ENCODE data around the gene CRIP3. TPM values are rescaled to one million over a fixed set of nuclear protein-coding genes. Genes with fewer than 3 reads are reported as not detected.
"Not testable (repeated sequence)": the region's sequence is repeated elsewhere in the genome, so short reads cannot be mapped to it uniquely, and the experiment has no call there.

Gene CRIP3
- 0.34 and 0.75 TPM in 2 replicates for total RNA-seq

DNA sequence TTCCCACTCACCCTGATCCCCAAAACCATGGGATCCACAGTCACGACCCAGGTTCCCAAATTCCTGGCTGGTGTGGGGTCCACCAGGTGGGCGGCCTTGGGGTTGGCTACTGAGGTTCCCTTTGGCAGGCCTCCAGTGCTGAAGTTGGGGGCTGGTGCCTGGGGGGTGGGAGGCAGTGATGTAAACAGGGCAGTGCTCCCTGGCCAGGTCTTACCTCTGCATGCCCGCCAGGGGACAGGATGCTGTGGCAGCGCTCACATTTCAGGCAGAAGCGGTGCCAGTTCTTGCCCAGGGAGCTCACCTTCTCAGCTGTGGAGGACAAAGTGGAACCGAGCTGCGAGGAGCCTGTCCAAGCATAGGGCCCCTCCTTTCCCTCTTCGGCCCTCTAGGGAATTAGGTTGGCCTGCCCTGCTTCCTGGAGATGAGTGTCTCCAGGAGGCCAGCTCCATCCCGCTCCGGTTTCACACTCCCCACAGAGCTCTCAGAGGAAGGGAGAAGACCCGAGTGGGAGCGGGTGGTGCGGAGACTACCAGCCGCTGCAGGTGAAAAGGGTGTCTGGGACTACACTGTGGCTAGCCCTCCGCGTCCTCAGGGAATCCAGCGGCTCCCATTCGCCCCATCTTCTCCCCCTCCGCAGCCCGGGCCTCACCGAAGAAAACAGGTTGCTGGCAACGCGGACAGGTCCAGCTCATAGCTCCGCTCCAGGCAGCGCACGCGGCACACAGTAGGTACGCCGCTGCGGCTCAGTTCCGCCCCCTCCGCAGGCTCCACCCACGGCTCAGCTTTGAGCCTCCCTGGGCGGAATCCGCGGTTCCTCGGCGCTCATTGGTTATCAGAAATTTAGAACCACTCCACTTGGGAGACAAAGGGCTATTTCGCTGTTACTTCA is at the start of gene CRIP3:
Gene CRIP3 (minus strand): TSS at position 726 of the 889 bp plus-strand sequence. CDS start 34 bp downstream, at position 692.
- DNase-seq (ENCODE audit: low spot score), result peak; percentile 27
- peaks cover 17% of the 10 kb centered on the region for H3K27me3 Mint-ChIP-seq (ENCODE audit: low read depth)
- H3K4me3 Mint-ChIP-seq (ENCODE audit: low read depth), result peak within 1 kb of the TSS; percentile 75
- intact Hi-C loops (cut with micrococcal nuclease), result no loop called here
- H3K4me1 Mint-ChIP-seq (ENCODE audit: low read depth), result peaks cover 11% of the 10 kb centered on the region
- no peak within 1 kb of the TSS for H3K27ac Mint-ChIP-seq
- no peaks in the 10 kb centered on the region for H3K9me3 Mint-ChIP-seq
- H3K36me3 Mint-ChIP-seq (ENCODE audit: low read depth), result no peaks in the 10 kb centered on the region

DNA sequence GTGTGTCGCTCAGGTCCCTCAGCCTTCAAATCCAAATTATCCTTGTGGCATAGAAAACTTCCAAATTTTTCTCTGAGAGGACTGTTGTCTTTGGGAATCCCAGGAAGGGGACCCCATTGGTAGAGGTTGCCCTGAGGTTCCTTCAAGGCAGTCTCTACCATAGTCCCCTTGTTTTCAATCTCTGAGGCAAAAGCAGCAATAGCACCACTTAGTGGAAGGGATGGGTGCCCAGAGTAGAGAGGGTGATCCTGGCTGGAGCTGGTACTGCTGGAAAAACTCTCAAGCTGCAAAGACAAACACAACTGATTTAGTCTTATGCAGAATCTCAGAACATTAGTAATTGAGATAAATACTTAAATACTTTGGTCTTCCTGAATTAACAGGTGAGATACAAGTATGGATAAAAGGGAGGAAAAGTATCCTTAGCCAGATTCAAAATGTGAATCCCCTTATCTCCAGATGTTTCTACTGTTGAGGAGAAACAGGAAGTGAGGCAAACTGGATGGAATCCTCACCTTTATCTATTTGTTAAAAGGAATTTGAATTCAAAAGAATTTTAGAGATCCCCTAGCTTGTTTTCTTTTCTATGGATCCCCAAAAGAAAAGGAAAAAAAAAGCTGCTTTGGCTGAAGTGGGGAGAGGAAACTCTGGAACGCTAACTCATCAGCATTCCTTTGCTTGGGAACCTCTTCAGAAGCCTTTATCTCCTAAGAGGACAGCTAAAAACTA is 47.4 kb upstream of the CRIP3 start:
- Mint-ChIP-seq H3K4me3 (ENCODE audit: low read depth) (no peak overlapping the region), H3K27me3 (ENCODE audit: low read depth) (no peaks in the 10 kb centered on the region), H3K9me3 (no peaks in the 10 kb centered on the region), H3K4me1 (ENCODE audit: low read depth) (peaks cover 2% of the 10 kb centered on the region), H3K36me3 (ENCODE audit: low read depth) (peaks cover 56% of the 10 kb centered on the region), H3K27ac (no peak overlapping the region)
- intact Hi-C loops (cut with micrococcal nuclease), result no loop called here
- DNase-seq (ENCODE audit: low spot score), result no peak

DNA sequence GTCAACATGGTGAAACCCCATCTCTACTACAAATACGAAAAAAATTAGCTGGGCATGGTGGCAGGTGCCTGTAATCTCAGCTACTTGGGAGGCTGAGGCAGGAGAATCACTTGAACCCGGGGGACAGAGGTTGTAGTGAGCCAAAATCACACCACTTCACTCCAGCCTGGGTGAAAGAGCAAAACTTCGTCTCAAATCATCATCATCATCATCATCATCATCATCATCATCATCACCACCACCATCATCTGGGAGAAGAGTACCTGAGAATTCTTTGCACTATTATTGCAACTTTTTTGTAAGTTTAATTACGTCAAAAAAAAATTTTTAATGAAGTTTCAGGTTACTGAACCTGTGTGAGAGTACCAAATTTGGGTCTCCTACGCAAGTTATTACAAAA is 43.3 kb upstream of the CRIP3 start:
- H3K4me3 Mint-ChIP-seq (ENCODE audit: low read depth); H3K27me3 Mint-ChIP-seq (ENCODE audit: low read depth); H3K9me3 Mint-ChIP-seq; intact Hi-C loops (cut with micrococcal nuclease); H3K27ac Mint-ChIP-seq; H3K4me1 Mint-ChIP-seq (ENCODE audit: low read depth); DNase-seq (ENCODE audit: low spot score): not testable (repeated sequence)
- H3K36me3 Mint-ChIP-seq (ENCODE audit: low read depth), result peaks cover 41% of the 10 kb centered on the region

GRCh38 chr6:43347444-43347843 is 38.8 kb upstream of the CRIP3 start:
- intact Hi-C loops (cut with micrococcal nuclease), result no loop called here
- Mint-ChIP-seq H3K36me3 (ENCODE audit: low read depth) (peaks cover 32% of the 10 kb centered on the region), H3K9me3 (no peaks in the 10 kb centered on the region), H3K27me3 (ENCODE audit: low read depth) (no peaks in the 10 kb centered on the region), H3K27ac (no peak overlapping the region), H3K4me1 (ENCODE audit: low read depth) (no peaks in the 10 kb centered on the region), H3K4me3 (ENCODE audit: low read depth) (no peak overlapping the region)
- no peak for DNase-seq (ENCODE audit: low spot score)

- Mint-ChIP-seq H3K36me3 (ENCODE audit: low read depth) (peaks cover 33% of the 10 kb centered on the region), H3K9me3 (no peaks in the 10 kb centered on the region), H3K27ac (no peak overlapping the region), H3K27me3 (ENCODE audit: low read depth) (no peaks in the 10 kb centered on the region), H3K4me3 (ENCODE audit: low read depth) (no peak overlapping the region), H3K4me1 (ENCODE audit: low read depth) (no peaks in the 10 kb centered on the region)
- DNase-seq (ENCODE audit: low spot score), result no peak
- intact Hi-C loops (cut with micrococcal nuclease), result no loop called here
Measured at GRCh38 chr6:43347021-43347420, 38.4 kb upstream of the CRIP3 start.

GRCh38 chr6:43346243-43346642 is 37.6 kb upstream of the CRIP3 start:
- H3K27ac Mint-ChIP-seq; H3K27me3 Mint-ChIP-seq (ENCODE audit: low read depth); H3K4me3 Mint-ChIP-seq (ENCODE audit: low read depth); intact Hi-C loops (cut with micrococcal nuclease); H3K9me3 Mint-ChIP-seq; H3K4me1 Mint-ChIP-seq (ENCODE audit: low read depth); DNase-seq (ENCODE audit: low spot score): not testable (repeated sequence)
- peaks cover 30% of the 10 kb centered on the region for H3K36me3 Mint-ChIP-seq (ENCODE audit: low read depth)

GRCh38 chr6:43339168-43339567 is 30.5 kb upstream of the CRIP3 start:
- peaks cover 32% of the 10 kb centered on the region for H3K36me3 Mint-ChIP-seq (ENCODE audit: low read depth)
- H3K27ac Mint-ChIP-seq, result no peak overlapping the region
- H3K4me3 Mint-ChIP-seq (ENCODE audit: low read depth), result no peak overlapping the region
- intact Hi-C loops (cut with micrococcal nuclease), result no loop called here
- H3K4me1 Mint-ChIP-seq (ENCODE audit: low read depth), result peaks cover 7% of the 10 kb centered on the region
- DNase-seq (ENCODE audit: low spot score), result no peak
- H3K27me3 Mint-ChIP-seq (ENCODE audit: low read depth), result no peaks in the 10 kb centered on the region
- H3K9me3 Mint-ChIP-seq, result no peaks in the 10 kb centered on the region

DNA sequence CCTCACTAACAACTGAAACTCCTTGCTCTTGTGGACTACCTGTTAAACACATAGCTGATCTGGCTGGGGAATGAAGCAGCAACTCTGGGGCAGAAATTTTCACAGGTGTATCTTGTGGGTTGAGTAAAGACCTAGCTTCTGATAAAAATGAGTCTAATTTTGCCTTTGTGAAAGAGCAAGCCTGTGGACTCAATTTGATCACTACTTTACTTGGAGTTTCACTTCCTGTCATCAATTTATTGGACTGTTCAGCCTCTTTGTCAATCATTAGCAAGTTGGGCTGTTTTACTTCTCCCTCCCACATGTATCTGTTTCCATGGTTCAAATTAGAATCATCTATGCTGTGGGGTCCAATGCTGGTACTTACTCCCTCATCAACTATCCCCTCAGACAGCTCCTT is 29.6 kb upstream of the CRIP3 start:
- H3K9me3 Mint-ChIP-seq, result no peaks in the 10 kb centered on the region
- DNase-seq (ENCODE audit: low spot score), result no peak
- peaks cover 32% of the 10 kb centered on the region for H3K36me3 Mint-ChIP-seq (ENCODE audit: low read depth)
- no peak overlapping the region for H3K27ac Mint-ChIP-seq
- no peaks in the 10 kb centered on the region for H3K27me3 Mint-ChIP-seq (ENCODE audit: low read depth)
- intact Hi-C loops (cut with micrococcal nuclease), result no loop called here
- no peak overlapping the region for H3K4me3 Mint-ChIP-seq (ENCODE audit: low read depth)
- peaks cover 7% of the 10 kb centered on the region for H3K4me1 Mint-ChIP-seq (ENCODE audit: low read depth)

- Mint-ChIP-seq H3K9me3 (no peaks in the 10 kb centered on the region), H3K4me3 (ENCODE audit: low read depth) (no peak overlapping the region), H3K27ac (no peak overlapping the region), H3K4me1 (ENCODE audit: low read depth) (peaks cover 15% of the 10 kb centered on the region), H3K36me3 (ENCODE audit: low read depth) (peaks cover 18% of the 10 kb centered on the region), H3K27me3 (ENCODE audit: low read depth) (peaks cover 4% of the 10 kb centered on the region)
- intact Hi-C loops (cut with micrococcal nuclease), result no loop called here
- no peak for DNase-seq (ENCODE audit: low spot score)
Measured at GRCh38 chr6:43336382-43336781, 27.8 kb upstream of the CRIP3 start.

DNA sequence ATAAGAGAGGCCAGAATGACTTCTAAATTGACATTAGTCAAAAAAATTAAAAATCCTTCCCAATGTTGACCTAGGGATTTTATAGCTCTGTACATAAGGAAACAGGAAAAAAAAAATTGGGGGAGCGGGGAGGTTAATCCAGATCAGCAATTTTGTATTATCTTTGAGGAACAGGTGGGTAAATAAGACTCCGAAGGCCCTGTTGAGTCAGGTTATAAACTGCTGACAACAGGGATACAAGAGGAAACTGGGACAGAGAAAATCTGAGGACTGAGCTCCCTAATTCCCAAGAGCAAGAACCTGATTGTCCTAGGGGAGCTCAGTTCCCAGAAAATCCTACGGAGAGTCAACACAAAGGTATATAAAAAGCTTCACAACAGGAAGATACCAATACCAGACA is 26.8 kb upstream of the CRIP3 start:
- Mint-ChIP-seq H3K36me3 (ENCODE audit: low read depth) (peaks cover 10% of the 10 kb centered on the region), H3K4me3 (ENCODE audit: low read depth) (no peak overlapping the region), H3K27ac (no peak overlapping the region), H3K4me1 (ENCODE audit: low read depth) (peaks cover 17% of the 10 kb centered on the region), H3K27me3 (ENCODE audit: low read depth) (peaks cover 4% of the 10 kb centered on the region), H3K9me3 (no peaks in the 10 kb centered on the region)
- intact Hi-C loops (cut with micrococcal nuclease), result no loop called here
- no peak for DNase-seq (ENCODE audit: low spot score)

- intact Hi-C loops (cut with micrococcal nuclease), result no loop called here
- Mint-ChIP-seq H3K4me1 (ENCODE audit: low read depth) (peaks cover 17% of the 10 kb centered on the region), H3K27me3 (ENCODE audit: low read depth) (peaks cover 4% of the 10 kb centered on the region), H3K4me3 (ENCODE audit: low read depth) (no peak overlapping the region), H3K9me3 (no peaks in the 10 kb centered on the region), H3K27ac (no peak overlapping the region), H3K36me3 (ENCODE audit: low read depth) (peaks cover 4% of the 10 kb centered on the region)
- no peak for DNase-seq (ENCODE audit: low spot score)
Measured at GRCh38 chr6:43334466-43335095, 26.0 kb upstream of the CRIP3 start.

GRCh38 chr6:43331891-43332290 is 23.3 kb upstream of the CRIP3 start:
- H3K9me3 Mint-ChIP-seq, result no peaks in the 10 kb centered on the region
- intact Hi-C loops (cut with micrococcal nuclease), result no loop called here
- no peaks in the 10 kb centered on the region for H3K36me3 Mint-ChIP-seq (ENCODE audit: low read depth)
- no peak overlapping the region for H3K4me3 Mint-ChIP-seq (ENCODE audit: low read depth)
- peaks cover 4% of the 10 kb centered on the region for H3K27me3 Mint-ChIP-seq (ENCODE audit: low read depth)
- DNase-seq (ENCODE audit: low spot score), result no peak
- H3K4me1 Mint-ChIP-seq (ENCODE audit: low read depth), result peaks cover 10% of the 10 kb centered on the region
- H3K27ac Mint-ChIP-seq, result no peak overlapping the region

DNA sequence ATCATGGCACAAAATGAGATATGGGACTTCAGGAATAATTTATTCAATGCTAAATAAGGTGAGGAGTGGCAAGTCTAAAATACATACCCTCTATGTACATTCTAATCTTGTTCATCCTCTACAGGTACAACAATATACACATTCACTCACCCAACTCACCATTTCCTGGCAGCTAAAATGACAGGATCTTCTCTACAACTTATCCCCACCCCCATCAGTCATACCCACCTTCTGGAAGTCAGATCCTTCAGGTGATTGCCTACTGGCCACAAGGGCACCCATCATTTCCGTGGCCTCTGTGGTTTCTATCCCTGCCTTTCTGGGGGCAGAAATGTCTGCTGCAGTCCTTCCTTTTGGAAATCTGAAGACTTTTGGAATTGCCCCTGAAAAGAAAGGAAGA is 22.8 kb upstream of the CRIP3 start:
- Mint-ChIP-seq H3K4me3 (ENCODE audit: low read depth) (no peak overlapping the region), H3K36me3 (ENCODE audit: low read depth) (no peaks in the 10 kb centered on the region), H3K9me3 (no peaks in the 10 kb centered on the region), H3K4me1 (ENCODE audit: low read depth) (peaks cover 10% of the 10 kb centered on the region), H3K27me3 (ENCODE audit: low read depth) (peaks cover 4% of the 10 kb centered on the region), H3K27ac (no peak overlapping the region)
- no peak for DNase-seq (ENCODE audit: low spot score)
- intact Hi-C loops (cut with micrococcal nuclease), result no loop called here

Measured in activated T-helper 2 cell treated with anti-CD3 and anti-CD28 coated beads, Interferon-gamma antibody, Interleukin-2, Interleukin-4, amounts not matched to agents 10 μg/mL and 5 μg/mL and 100 μg/mL, durations not matched to agents 14 hours and 24 hours and 36 hours (primary cell).